Brain microvascular endothelial cell (primary cell): ENCODE measurements around the gene RARG.

Experiments used
- DNase-seq: peaks from one replicate; pipeline ENCODE4 v3.0.0-alpha.2; 2020
- H3K27ac ChIP-seq: fragments of 250-450 bp; sonication (Bioruptor Pico); 2 replicates; pipeline ENCODE4 v1.5.1; 2020; ENCODE audit warnings: mild to moderate bottlenecking, moderate library complexity
- H3K27me3 ChIP-seq: fragments of 250-450 bp; sonication (Bioruptor Pico); replicated peaks from 2 replicates; pipeline ENCODE4 v1.5.1; 2020; ENCODE audit warnings: mild to moderate bottlenecking
- H3K36me3 ChIP-seq: fragments of 250-450 bp; sonication (Bioruptor Pico); replicated peaks from 2 replicates; pipeline ENCODE4 v1.5.1; 2020; ENCODE audit warnings: mild to moderate bottlenecking
- H3K4me3 ChIP-seq: 2 replicates; pipeline ENCODE4 v1.5.1; 2011; ENCODE audit warnings: low read depth, mild to moderate bottlenecking, control low read depth, low read length, moderate library complexity
- in situ Hi-C: cut with HindIII; loops from 2 replicates; pipeline ENCODE4 v1.10.0; 2017; ENCODE audit warnings: low sequenced_read_pairs, low pct_ligation_motif_present
- TF ChIP-seq, protein P1 (sequence below): IDR thresholded peaks from 2 replicates; pipeline ENCODE4 v1.5.1; 2011; ENCODE audit warnings: low read depth, mild to moderate bottlenecking, moderate library complexity, low read length, control low read depth, inconsistent platforms; ENCODE audit errors: missing control alignments

RARG gene

DNA sequence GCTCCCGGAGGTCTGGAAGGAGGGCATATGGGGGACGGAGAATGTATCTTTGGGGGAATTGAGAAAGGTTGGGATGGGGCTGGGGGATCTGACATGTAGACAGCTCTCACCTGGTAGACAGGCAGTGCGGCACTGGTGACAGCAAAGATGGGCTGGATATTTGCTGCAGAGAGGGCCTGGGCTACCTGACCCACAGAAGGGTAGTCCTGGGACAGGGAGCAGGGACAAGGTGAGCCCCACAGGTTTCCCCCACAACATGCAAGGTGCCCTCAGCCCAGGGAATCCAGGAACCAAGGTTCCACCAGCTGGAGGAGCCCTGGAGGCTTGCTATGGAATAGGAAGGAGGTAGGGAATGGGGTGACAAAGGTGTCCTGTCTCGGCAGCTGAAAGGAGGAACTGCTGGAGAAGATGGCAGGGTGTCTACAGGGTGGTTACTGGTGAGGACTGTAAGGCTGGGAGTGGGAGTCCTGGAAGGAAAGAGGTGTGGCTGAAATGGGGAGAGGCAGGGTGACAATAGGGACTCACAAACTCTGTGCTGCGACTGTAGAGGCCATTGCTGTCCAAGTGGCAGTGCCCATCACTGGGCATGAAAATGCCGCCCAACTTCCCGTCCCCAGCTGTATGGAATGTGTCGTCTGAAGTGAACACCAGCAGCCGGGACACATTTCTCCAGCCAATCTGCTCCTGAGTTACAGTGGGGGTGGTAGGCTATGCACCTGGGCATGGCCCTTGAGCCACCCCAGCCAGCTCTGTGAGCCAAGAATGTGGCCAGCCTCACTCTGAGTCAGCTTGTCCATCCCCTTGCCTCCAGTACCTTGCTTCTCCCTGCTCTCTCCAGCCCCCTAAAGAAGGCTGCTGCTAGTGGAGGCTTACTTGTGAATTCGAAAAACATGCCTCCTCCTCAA, 36.2 kb downstream of the RARG start:
- no peaks in the 10 kb centered on the region for H3K27me3 ChIP-seq
- DNase-seq, result no peak
- no peak overlapping the region for H3K4me3 ChIP-seq
- no peaks in the 10 kb centered on the region for H3K36me3 ChIP-seq
- H3K27ac ChIP-seq, result no peak overlapping the region
- TF ChIP-seq, protein P1, sequence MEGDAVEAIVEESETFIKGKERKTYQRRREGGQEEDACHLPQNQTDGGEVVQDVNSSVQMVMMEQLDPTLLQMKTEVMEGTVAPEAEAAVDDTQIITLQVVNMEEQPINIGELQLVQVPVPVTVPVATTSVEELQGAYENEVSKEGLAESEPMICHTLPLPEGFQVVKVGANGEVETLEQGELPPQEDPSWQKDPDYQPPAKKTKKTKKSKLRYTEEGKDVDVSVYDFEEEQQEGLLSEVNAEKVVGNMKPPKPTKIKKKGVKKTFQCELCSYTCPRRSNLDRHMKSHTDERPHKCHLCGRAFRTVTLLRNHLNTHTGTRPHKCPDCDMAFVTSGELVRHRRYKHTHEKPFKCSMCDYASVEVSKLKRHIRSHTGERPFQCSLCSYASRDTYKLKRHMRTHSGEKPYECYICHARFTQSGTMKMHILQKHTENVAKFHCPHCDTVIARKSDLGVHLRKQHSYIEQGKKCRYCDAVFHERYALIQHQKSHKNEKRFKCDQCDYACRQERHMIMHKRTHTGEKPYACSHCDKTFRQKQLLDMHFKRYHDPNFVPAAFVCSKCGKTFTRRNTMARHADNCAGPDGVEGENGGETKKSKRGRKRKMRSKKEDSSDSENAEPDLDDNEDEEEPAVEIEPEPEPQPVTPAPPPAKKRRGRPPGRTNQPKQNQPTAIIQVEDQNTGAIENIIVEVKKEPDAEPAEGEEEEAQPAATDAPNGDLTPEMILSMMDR, result no peak
- in situ Hi-C loops, result no loop called here

DNA sequence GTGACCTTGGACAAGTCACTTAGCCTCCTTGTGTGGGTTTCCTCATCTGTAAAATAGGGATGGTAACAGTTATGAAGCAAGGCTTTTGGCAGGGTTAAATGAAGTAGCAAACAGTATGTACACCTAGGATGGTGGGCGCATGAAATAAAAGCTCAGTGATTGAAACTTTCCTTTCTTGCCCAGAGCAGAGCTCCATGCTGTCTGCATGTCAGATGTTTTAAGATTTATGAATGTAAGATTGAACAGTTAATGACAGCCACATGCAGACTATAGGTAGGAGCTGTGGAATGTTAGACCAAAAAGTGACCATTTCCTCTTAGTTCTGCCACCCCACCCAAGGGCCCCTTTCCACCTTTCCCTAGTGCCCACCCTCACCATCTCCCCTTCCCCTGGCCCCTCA, 37.0 kb downstream of the RARG start:
- in situ Hi-C loops, result no loop called here
- Histone ChIP-seq H3K4me3 (no peak overlapping the region), H3K27ac (no peak overlapping the region), H3K36me3 (no peaks in the 10 kb centered on the region), H3K27me3 (no peaks in the 10 kb centered on the region)
- no peak for DNase-seq
- TF ChIP-seq, protein P1, result no peak

DNA sequence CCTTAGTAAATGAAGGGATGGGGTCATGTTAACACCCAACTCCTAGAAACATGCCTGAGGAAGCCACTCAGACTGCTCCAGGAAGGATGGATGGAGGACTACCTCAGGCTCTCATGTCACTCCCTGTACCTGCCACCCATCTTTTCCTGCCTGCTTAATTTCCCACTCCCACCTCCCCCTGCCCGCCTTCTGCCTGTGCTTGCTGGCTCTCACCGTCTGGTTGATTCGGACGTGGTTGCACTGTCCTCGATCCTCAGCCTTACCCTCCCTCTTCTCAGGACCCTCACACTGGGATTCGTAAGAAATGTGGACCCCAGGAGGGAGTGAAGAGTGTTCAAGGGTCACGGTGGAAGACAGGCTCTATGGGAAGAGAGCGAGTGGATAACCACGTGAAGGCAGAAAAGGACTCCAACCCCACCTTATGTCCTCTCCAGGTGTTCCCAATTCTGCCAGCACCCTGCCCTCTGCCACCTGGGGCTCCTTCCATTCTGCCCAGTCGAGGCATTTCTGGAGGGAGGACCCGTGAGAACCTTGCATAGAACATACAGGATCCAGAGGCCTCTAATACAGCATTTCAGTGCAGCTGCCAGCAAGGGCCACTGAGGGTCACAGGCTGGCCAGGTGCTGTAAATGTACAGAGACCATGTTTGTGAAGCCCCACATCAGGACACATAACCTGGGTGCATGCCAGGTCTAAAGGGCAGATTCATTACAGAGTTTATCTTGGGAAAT, 37.9 kb downstream of the RARG start:
- in situ Hi-C loops, result no loop called here
- no peak overlapping the region for H3K27ac ChIP-seq

DNA sequence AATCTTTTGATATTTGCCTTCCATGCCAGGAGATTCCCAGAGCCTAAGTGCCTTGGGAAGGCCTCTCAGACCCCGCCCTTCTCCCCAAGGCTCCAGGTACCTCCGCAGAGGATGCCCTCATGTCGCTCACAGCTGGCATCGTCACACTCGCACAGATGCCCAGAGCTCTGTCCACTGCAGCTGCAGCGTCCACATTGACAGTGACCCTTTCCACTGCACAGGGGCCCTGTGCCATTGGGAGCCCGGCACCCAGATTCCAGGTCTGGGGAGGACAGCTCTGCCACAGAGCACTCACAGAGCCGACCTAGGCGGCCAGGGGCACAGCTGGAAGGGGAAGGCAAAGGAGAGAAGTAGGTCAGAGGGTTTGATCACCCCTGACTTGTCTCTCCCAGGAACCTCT, 39.0 kb downstream of the RARG start:
- DNase-seq, result no peak
- in situ Hi-C loops, result no loop called here
- H3K27me3 ChIP-seq, result no peaks in the 10 kb centered on the region
- peaks cover 7% of the 10 kb centered on the region for H3K36me3 ChIP-seq
- TF ChIP-seq, protein P1, result no peak
- no peak overlapping the region for H3K27ac ChIP-seq
- H3K4me3 ChIP-seq, result no peak overlapping the region

More for the DNA sequence above, 37.9 kb downstream of the RARG start:
- Histone ChIP-seq H3K4me3 (no peak overlapping the region), H3K27me3 (no peaks in the 10 kb centered on the region), H3K36me3 (no peaks in the 10 kb centered on the region)
- TF ChIP-seq, protein P1, result no peak
- no peak for DNase-seq

DNA sequence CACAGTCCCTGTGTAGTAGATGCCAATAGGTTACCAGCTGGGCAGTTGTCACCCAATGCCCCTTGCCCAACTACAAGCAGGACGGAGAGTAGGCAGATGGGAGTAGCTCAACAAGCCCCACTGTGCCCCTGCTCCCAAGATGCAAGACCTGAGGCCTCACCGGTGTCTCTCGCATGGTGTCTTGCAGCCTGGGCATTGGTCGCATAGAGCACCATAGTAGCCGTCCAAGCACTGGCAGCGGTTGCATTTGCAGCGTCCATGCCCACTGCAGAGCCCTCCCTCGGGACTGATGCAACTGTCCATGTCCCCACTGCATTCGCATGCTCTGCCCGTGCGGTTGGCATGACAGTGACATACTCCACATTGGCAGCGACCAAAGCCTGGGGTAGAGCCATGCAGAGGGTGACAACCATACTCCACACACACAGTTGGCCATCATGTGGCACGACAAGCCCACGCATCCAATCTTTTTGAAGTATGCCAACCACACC, 39.4 kb downstream of the RARG start:
- TF ChIP-seq, protein P1, result no peak
- H3K27me3 ChIP-seq, result no peaks in the 10 kb centered on the region
- peaks cover 12% of the 10 kb centered on the region for H3K36me3 ChIP-seq
- no peak for DNase-seq
- in situ Hi-C loops, result no loop called here
- H3K27ac ChIP-seq, result no peak overlapping the region
- H3K4me3 ChIP-seq, result no peak overlapping the region
